Activated CD4-positive, alpha-beta T cell treated with anti-CD3 and anti-CD28 coated beads for 24 hours (primary cell): ENCODE data around the gene ARMC8.

Source experiments
- DNase-seq, 2 donors: peaks; one replicate each; pipeline ENCODE4 v3.0.0-alpha.2; 2020; ENCODE audit warnings: low read depth in 2 of 2

The ARMC8 gene

GRCh38 chr3:138249636-138250035 is 62.5 kb downstream of the ARMC8 start:
- DNase-seq, result no peak

GRCh38 chr3:138253609-138254008 is 66.5 kb downstream of the ARMC8 start:
- no peak for DNase-seq

DNA sequence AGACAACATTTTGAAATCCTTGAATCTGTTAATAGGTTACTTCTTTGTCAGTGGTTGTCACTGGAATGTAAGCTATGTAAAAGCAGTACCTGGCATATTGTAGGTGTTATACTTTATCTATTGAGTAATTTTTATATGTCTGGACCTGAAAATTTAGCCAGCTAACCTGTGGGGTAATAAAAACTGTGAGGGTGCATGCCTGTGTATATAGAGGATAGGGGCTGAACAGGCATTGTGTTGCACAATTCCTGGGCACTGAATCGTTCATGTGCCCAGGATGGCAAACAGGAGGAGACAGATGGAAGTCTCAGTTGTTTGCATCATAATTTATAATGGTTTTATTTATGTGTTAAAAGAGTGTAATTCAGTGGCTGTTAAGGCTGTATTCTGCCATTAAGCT is 67.1 kb downstream of the ARMC8 start:
- DNase-seq, result no peak

DNA sequence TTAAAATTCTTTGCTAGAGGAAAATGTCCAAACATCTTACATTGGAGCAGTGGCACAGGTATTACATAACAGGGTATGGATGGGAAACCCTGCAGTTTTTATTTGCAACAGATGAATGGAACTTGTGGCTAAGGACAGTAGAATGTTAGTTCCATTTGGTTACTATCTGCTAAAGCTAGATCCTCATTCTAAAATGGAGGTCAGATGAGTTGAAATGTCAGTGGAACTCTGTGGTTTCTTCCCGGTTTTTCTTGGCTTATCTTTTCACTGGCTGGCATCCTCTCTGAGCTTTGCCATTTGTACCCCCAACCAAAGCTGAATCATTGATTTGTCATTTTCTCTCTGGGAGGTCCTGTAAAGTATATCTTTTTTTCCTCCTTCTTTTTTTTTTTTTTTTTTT is 68.9 kb downstream of the ARMC8 start:
- DNase-seq, result no peak

- no peak for DNase-seq
These were observed 70.9 kb downstream of the ARMC8 start for GRCh38 chr3:138257986-138258385.

DNA sequence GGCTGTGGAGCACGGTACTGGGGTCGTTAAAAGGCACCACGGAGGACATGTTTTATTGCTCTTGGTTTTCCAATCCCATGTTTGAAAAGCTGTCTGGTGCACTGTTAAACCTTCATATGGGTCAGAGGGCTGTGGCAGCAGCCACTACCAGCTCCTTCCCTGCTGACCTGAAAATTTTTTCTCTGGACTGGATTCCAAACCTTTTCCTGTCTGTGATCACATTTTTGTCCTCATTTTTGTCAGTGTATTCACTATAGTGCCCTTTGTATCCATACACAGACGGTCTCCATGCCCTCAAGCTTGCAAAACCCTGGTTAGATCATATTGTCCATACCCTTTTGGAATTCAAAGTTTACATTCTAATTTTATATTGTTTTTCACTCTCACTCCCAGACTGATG is 72.0 kb downstream of the ARMC8 start:
- no peak for DNase-seq

GRCh38 chr3:138260611-138261010 is 73.5 kb downstream of the ARMC8 start:
- DNase-seq, result no peak

DNA sequence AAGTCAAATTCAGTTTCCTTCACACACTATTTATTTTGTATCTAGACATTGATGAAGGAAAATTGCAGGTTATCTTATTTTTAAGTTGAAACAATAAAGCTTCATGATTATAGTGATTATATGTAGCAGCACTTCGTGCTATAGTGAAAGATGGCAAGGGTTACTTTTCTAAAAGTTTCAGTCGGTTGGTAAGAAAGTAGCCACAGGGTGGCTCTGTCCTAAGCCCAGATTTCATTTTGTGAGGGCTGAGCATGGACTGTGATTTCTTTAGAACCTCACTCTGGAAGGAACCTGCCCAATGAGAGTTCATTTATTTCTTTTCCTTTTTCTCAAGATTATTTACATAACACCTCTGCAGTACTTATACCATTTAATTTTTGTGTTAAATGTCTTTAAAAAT is 76.0 kb downstream of the ARMC8 start:
- no peak for DNase-seq

GRCh38 chr3:138265745-138266144 is 78.6 kb downstream of the ARMC8 start:
- DNase-seq, result no peak

- no peak for DNase-seq
These were observed 80.0 kb downstream of the ARMC8 start for GRCh38 chr3:138267083-138267482.

DNA sequence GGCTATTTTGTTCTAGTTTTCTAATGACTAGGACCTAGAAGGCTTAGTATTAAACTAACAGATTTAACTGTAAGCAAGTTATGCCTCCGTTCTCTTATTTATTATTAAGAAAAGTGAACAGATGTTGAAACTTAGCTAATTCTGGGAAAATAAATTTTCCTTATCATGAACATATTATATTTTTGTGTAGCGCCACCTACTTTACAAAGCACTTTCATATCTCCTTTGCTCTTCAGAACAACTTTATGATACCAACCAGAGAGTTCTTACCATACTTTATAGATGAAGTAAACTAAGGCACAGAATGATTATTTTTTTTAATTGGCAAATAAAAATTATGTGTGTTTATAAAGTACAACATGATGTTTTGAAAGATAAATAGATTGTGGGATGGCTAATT is 83.1 kb downstream of the ARMC8 start:
- no peak for DNase-seq

- no peak for DNase-seq
These were observed 84.2 kb downstream of the ARMC8 start for GRCh38 chr3:138271189-138271794.

GRCh38 chr3:138281561-138281960 is 94.5 kb downstream of the ARMC8 start:
- no peak for DNase-seq

- no peak for DNase-seq
These were observed 95.7 kb downstream of the ARMC8 start for GRCh38 chr3:138282836-138283235.

DNA sequence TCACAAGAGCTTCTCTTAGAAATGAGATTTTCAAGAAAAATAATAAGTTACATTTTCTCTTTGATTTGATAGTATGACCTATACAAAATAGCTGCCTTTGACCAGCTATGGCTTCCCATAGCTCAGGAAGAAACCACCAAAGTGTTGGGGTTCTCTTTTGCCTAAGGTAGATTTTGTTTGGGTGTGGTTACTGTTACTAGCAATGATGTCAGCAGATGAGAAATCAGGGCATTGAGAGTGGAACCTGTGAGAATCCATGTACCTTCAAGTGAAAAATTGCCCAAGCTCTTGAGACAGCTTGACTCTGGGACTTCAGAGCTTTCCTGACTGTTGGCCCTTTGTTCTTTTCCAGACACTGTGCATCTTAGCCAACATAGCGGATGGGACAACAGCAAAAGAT is 97.0 kb downstream of the ARMC8 start:
- no peak for DNase-seq

GRCh38 chr3:138284957-138285477 is 97.9 kb downstream of the ARMC8 start:
- DNase-seq, result no peak

DNA sequence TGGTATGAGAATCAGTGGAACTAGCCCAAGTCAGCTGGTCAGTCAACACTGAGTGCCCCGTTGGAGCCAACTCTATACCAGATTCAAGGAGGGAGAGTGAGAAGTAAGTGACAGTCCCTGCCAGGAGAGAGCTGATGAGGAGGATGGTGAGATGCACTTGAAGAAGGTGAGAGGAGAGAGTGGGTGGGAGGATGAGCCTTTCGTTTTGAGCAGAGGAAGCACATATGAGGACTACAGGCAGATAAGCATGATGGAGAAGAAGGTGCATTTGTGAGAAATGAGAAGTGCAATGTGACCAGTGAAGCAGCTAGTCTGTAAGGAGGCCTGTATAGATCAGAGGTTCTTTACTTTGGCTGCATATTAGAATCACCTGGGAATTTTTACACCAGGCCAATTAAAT is 102.2 kb downstream of the ARMC8 start:
- no peak for DNase-seq

DNA sequence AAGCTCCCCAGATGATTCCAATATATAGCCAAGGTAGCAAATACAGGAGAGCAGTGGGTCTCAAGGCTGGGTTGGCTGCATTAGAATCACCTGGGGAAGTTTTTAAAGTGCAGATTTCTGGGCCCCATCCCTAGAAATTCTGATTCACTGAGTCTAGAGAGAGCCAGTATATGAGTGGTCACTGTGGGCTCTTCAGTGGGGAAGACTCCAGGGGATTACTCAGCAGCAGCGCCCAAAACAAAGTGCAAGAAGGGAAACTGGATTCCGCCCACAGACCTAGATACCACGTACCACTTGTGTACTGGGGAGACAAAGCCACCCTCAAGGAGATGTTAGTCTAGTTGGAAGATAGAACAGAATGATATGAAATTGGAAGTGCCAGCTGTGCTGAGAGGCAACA is 102.6 kb downstream of the ARMC8 start:
- DNase-seq, result no peak

GRCh38 chr3:138296639-138297038 is 109.5 kb downstream of the ARMC8 start:
- DNase-seq, result no peak

DNA sequence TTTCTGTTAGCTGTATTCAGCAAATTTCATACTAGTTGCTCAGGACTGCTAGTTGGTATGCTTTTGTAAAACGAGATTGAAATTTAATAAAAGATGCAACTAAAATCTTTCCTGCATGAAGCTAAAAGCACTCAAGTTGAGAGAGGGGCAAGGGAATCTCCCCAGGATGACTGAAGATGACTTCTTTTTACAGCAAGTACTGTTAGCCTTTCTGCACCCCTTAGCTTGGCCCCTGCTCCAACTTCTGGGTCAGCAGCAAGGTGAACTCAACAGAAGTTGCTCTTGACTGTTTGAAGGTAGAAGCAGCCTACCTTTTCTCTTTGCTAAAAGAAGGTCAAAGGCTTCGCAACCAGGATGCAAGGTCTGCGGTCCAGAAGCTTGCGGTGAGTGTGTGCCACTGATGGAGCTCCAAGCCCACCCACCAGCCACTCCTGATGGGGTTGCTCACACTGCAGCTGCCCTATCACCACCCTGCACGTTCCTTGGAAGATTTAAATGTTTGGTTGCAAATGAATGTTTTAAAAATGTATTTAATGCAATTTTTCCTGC is 110.0 kb downstream of the ARMC8 start:
- DNase-seq, result no peak

- no peak for DNase-seq
These were observed 110.8 kb downstream of the ARMC8 start for GRCh38 chr3:138297876-138298275.

DNA sequence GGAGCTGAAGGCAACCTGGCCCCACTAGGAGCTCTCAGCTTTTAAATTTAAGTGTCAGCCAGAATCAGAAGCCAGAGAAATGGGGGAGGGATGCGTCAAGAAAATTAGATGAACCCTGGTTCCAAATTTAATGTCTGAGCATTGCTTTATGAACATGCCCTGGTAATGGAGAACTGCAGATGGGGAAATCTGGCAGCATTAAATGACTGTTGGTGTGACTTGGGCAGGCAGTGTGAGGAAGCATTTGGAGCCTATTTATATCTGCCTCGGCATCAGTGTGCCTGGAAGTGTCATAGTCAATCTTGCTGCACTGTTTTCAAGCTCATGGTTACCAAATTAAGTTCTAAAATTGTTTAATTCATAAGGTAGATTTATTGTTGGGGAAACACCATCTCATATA is 113.5 kb downstream of the ARMC8 start:
- no peak for DNase-seq

GRCh38 chr3:138303474-138303873 is 116.4 kb downstream of the ARMC8 start:
- DNase-seq, result no peak

GRCh38 chr3:138307899-138308298 is 120.8 kb downstream of the ARMC8 start:
- DNase-seq, result no peak
